DOHH2 (cell line): ENCODE data around the gene STIM2.

Experiments
- CTCF ChIP-seq: fragments of 200-600 bp; sonication (generic); IDR thresholded peaks from one replicate; pipeline ENCODE4 v1.5.1; 2014; ENCODE audit warnings: antibody characterized with exemption, mild to moderate bottlenecking, low read depth, low read length; ENCODE audit not compliant: poor library complexity, severe bottlenecking
- EZH2phosphoT487 ChIP-seq: fragments of 200-600 bp; sonication (generic); IDR thresholded peaks from 2 replicates; pipeline ENCODE4 v1.6.1; 2017; ENCODE audit warnings: borderline replicate concordance, mild to moderate bottlenecking, antibody characterized with exemption, low read length, moderate library complexity, mixed read lengths

DNA sequence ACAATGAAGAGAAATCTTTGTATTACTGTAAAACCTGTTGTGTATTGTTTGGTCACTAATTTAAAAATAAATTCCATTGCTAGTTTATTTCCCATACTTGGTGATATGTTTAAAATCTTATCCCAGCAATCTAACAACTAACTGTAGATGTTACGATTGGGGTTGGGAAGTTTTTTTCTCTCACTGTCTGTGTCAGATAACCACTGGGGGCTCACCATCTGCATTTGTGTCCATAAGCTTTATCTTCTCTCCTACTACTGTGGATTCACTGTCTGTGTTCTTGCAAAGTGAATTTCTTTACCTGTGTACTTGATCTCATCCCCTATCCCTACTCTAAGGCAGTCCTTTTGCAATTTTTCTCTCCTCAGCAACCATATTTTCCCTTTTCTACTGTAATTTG, 81.3 kb downstream of the STIM2 start:
- TF ChIP-seq CTCF (no peak), EZH2phosphoT487 (no peak)
